Esophagus squamous epithelium (tissue), 4 donors: ENCODE results near the gene GALNT13.

Experiments
- CTCF ChIP-seq, 6 experiments: fragments of 450-650 bp in 4 of 6; fragments of 200-600 bp in 2 of 6; sonication (generic) in 2 of 6; IDR thresholded peaks; one replicate each; pipeline ENCODE4 v1.5.1; 2016 to 2019; ENCODE audit warnings: antibody characterized with exemption in 6 of 6, mild to moderate bottlenecking in 4 of 6, moderate library complexity in 4 of 6
- POLR2A ChIP-seq, 4 donors: fragments of 450-650 bp; IDR thresholded peaks; one replicate each; pipeline ENCODE4 v1.6.1; 2017; ENCODE audit warnings: antibody characterized with exemption in 4 of 4, mild to moderate bottlenecking in 4 of 4, moderate library complexity in 3 of 4

- TF ChIP-seq POLR2A (IDR thresholded peaks at IDR 0.05) (no peak), CTCF (IDR thresholded peaks at IDR 0.05) (no peak)
Observed at GRCh38 chr2:154193246-154193645, 321.5 kb downstream of the GALNT13 start.
